PC-9 (cell line): ENCODE results near the gene ROBO1. TPM values are rescaled to one million over a fixed set of nuclear protein-coding genes. Genes with fewer than 3 reads are reported as not detected.
"Not testable (repeated sequence)": the region's sequence is repeated elsewhere in the genome, so short reads cannot be mapped to it uniquely, and the experiment has no call there.

Experiments used
- BruUV-seq: library from RNA; stranded (reverse); fragments of 400-500 nt; replicated peaks from 2 replicates; lab custom pipeline; 2021; lab: Mats Ljungman, UMichigan
- CTCF ChIA-PET: fragments of 300-600 bp; sonication (Branson Sonifier 250); formaldehyde crosslinking; loops from one replicate; lab custom pipeline; 2022; ENCODE audit warnings: antibody characterized with exemption; lab: Charles Lee
- POLR2A ChIA-PET: fragments of 300-600 bp; sonication (Branson Sonifier 250); formaldehyde crosslinking; loops from one replicate; lab custom pipeline; 2022; ENCODE audit warnings: antibody characterized with exemption; ENCODE audit not compliant: unreplicated experiment; lab: Charles Lee
- DNase-seq, 2 experiments: peaks; one replicate each; pipeline versions ENCODE4 v3.0.0 to v3.0.0-alpha.2; 2015 to 2022; ENCODE audit warnings: mixed read lengths in 1 of 2
- H2AFZ ChIP-seq: fragments of 200-600 bp; sonication (generic); 2 replicates; pipeline ENCODE4 v1.8.1; 2017; ENCODE audit warnings: antibody characterized with exemption
- H3F3A ChIP-seq: fragments of 200-600 bp; sonication (generic); 2 replicates; pipeline ENCODE4 v1.8.1; 2017; ENCODE audit warnings: antibody characterized with exemption, mild to moderate bottlenecking, low read depth; ENCODE audit not compliant: insufficient read depth
- H3K27ac ChIP-seq: fragments of 200-600 bp; sonication (generic); 2 replicates; pipeline ENCODE4 v1.6.1; 2016; ENCODE audit warnings: mixed run types
- H3K27me3 ChIP-seq: fragments of 200-600 bp; sonication (generic); 2 replicates; pipeline ENCODE4 v1.6.1; 2016; ENCODE audit warnings: low read depth, mixed run types; ENCODE audit not compliant: insufficient read depth
- H3K36me3 ChIP-seq: fragments of 200-600 bp; sonication (generic); 2 replicates; pipeline ENCODE4 v1.6.1; 2016; ENCODE audit warnings: low read depth, mixed run types
- H3K4me1 ChIP-seq: fragments of 200-600 bp; sonication (generic); replicated peaks from 2 replicates; pipeline ENCODE4 v1.6.1; 2016; ENCODE audit warnings: mixed run types; ENCODE audit not compliant: insufficient read depth
- H3K4me2 ChIP-seq: fragments of 200-600 bp; sonication (generic); 2 replicates; pipeline ENCODE4 v1.6.1; 2017; ENCODE audit warnings: mixed run types
- H3K4me3 ChIP-seq: fragments of 200-600 bp; sonication (generic); 2 replicates; pipeline ENCODE4 v1.6.1; 2016; ENCODE audit warnings: mixed run types
- H3K79me2 ChIP-seq: fragments of 200-600 bp; sonication (generic); 2 replicates; pipeline ENCODE4 v1.6.1; 2017; ENCODE audit warnings: low read depth, mixed run types
- H3K9me2 ChIP-seq: fragments of 200-600 bp; sonication (generic); 2 replicates; pipeline ENCODE4 v1.8.1; 2017; ENCODE audit warnings: mild to moderate bottlenecking; ENCODE audit not compliant: insufficient read depth
- H3K9me3 ChIP-seq: fragments of 200-600 bp; sonication (generic); 2 replicates; pipeline ENCODE4 v1.8.1; 2016; ENCODE audit warnings: low read depth; ENCODE audit not compliant: insufficient read depth
- H4K20me1 ChIP-seq: fragments of 200-600 bp; sonication (generic); 2 replicates; pipeline ENCODE4 v1.8.1; 2017; ENCODE audit not compliant: insufficient read depth
- CTCF ChIP-seq: fragments of 200-600 bp; sonication (generic); conservative IDR thresholded peaks from 2 replicates; pipeline ENCODE4 v1.6.1; 2017; ENCODE audit warnings: mixed run types, antibody characterized with exemption, mild to moderate bottlenecking, moderate library complexity
- EZH2 ChIP-seq: fragments of 200-600 bp; sonication (generic); IDR thresholded peaks from 2 replicates; pipeline ENCODE4 v1.8.0; 2017; ENCODE audit warnings: antibody characterized with exemption, low read depth
- intact Hi-C: fragments of 100-400 bp; cut with micrococcal nuclease; formaldehyde crosslinking; loops from one replicate; pipeline ENCODE4 v1.10.0; 2022; ENCODE audit not compliant: unreplicated experiment
- total RNA-seq: library from RNA; stranded (reverse); gene quantifications from 2 replicates; pipeline ENCODE4 v1.2.3, GENCODE V29; 2021

ROBO1 gene
- total RNA-seq, 1 experiment from 2014 or later = 17.5 TPM

- no peak overlapping the region for H3K27ac ChIP-seq
- no peaks in the 10 kb centered on the region for H3K36me3 ChIP-seq
- ChIA-PET POLR2A (no interaction called here), CTCF (no interaction called here)
- no peak overlapping the region for H3K4me3 ChIP-seq
- H3K9me2 ChIP-seq = 0 out of 2 replicates have a peak, but pooled peaks cover 4% of the 10 kb centered on the region
- no peak overlapping the region for H2AFZ ChIP-seq
- no peak for DNase-seq
- H3K27me3 ChIP-seq = no peaks in the 10 kb centered on the region
- no peaks in the 10 kb centered on the region for H4K20me1 ChIP-seq
- no peak overlapping the region for H3K4me2 ChIP-seq
- TF ChIP-seq CTCF (no peak), EZH2 (no peak)
- no peaks in the 10 kb centered on the region for H3F3A ChIP-seq
- H3K4me1 ChIP-seq = no peaks in the 10 kb centered on the region
- H3K9me3 ChIP-seq = no peaks in the 10 kb centered on the region
- intact Hi-C loops = no loop called here
- H3K79me2 ChIP-seq = no peaks in the 10 kb centered on the region
- no TSS peak for BruUV-seq
Measured at GRCh38 chr3:79515072-79515471, 252.7 kb downstream of the ROBO1 start.

- intact Hi-C loops = no loop called here
- BruUV-seq = no TSS peak
- TF ChIP-seq EZH2 = no peak
- no peak for TF ChIP-seq CTCF
- Histone ChIP-seq H3K4me2 (no peak overlapping the region), H3K27ac (no peak overlapping the region), H4K20me1 (no peaks in the 10 kb centered on the region), H3K9me2 (0 out of 2 replicates have a peak, but pooled peaks cover 7% of the 10 kb centered on the region), H3F3A (no peaks in the 10 kb centered on the region), H3K4me3 (no peak overlapping the region), H3K4me1 (no peaks in the 10 kb centered on the region), H3K9me3 (no peaks in the 10 kb centered on the region), H3K36me3 (no peaks in the 10 kb centered on the region), H2AFZ (no peak overlapping the region), H3K27me3 (no peaks in the 10 kb centered on the region), H3K79me2 (no peaks in the 10 kb centered on the region)
- POLR2A ChIA-PET = no interaction called here
- no peak for DNase-seq
- CTCF ChIA-PET = no interaction called here
Measured at GRCh38 chr3:79514069-79514468, 253.7 kb downstream of the ROBO1 start.

GRCh38 chr3:79506751-79507150, 261.0 kb downstream of the ROBO1 start:
- intact Hi-C loops = no loop called here
- Histone ChIP-seq H3K9me2 (0 out of 2 replicates have a peak, but pooled peaks cover 7% of the 10 kb centered on the region), H3K79me2 (no peaks in the 10 kb centered on the region), H3K27ac (no peak overlapping the region), H3K4me1 (no peaks in the 10 kb centered on the region), H3K36me3 (no peaks in the 10 kb centered on the region), H3K9me3 (no peaks in the 10 kb centered on the region), H3F3A (no peaks in the 10 kb centered on the region), H2AFZ (no peak overlapping the region), H3K4me2 (no peak overlapping the region), H4K20me1 (no peaks in the 10 kb centered on the region), H3K4me3 (no peak overlapping the region), H3K27me3 (no peaks in the 10 kb centered on the region)
- no peak for TF ChIP-seq EZH2
- TF ChIP-seq CTCF = no peak
- ChIA-PET POLR2A (no interaction called here), CTCF (no interaction called here)
- no peak for DNase-seq
- BruUV-seq = no TSS peak

DNA sequence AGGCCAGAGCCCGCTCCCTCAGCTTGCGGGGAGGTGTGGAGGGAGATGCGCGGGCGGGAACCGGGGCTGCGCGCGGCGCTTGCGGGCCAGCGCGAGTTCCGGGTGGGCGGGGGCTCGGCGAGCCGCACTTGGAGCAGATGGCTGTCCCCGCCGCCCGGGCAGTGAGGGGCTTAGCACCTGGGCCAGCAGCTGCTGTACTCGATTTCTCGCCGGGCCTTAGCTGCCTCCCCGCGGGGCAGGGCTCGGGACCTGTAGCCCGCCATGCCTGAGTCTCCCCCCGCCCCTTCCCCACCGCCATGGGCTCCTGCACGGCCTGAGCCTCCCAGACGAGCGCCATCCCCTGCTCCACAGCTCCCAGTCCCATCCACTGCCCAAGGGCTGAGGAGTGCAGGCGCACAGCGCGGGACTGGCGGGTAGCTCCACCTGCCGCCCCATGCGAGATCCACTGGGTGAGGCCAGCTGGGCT, 265.5 kb downstream of the ROBO1 start:
- H3K27me3 ChIP-seq, CTCF ChIA-PET, POLR2A ChIA-PET, H2AFZ ChIP-seq, H3K4me3 ChIP-seq, intact Hi-C loops, H3K9me2 ChIP-seq, H3K79me2 ChIP-seq, BruUV-seq, H3K9me3 ChIP-seq, H4K20me1 ChIP-seq, H3K4me2 ChIP-seq, H3K36me3 ChIP-seq, DNase-seq, H3K27ac ChIP-seq, H3K4me1 ChIP-seq, H3F3A ChIP-seq: not testable (repeated sequence)
